ENCODE results near the gene ENTHD1.
"Not testable (repeated sequence)": the region's sequence is repeated elsewhere in the genome, so short reads cannot be mapped to it uniquely, and the experiment has no call there.

The ENTHD1 gene

GRCh38 chr22:39896313-39896996, 2.9 kb upstream of the ENTHD1 start:
- DNase-seq, result no peak

- DNase-seq, result no peak
Measured at GRCh38 chr22:39895682-39896081, 2.1 kb upstream of the ENTHD1 start.

- no peak for DNase-seq
Measured at GRCh38 chr22:39894554-39895092, 1.1 kb upstream of the ENTHD1 start.

GRCh38 chr22:39889924-39890323, 3.6 kb downstream of the ENTHD1 start:
- DNase-seq, result not testable (repeated sequence)

- DNase-seq, result no peak
Measured at GRCh38 chr22:39883057-39883456, 10.5 kb downstream of the ENTHD1 start.

- no peak for DNase-seq
Measured at GRCh38 chr22:39880722-39881121, 12.8 kb downstream of the ENTHD1 start.

- DNase-seq, result no peak
Measured at GRCh38 chr22:39877079-39877845, 16.3 kb downstream of the ENTHD1 start.

GRCh38 chr22:39875176-39875885, 18.2 kb downstream of the ENTHD1 start:
- DNase-seq, result not testable (repeated sequence)

- no peak for DNase-seq
Measured at GRCh38 chr22:39873965-39874364, 19.6 kb downstream of the ENTHD1 start.

GRCh38 chr22:39872548-39872947, 21.0 kb downstream of the ENTHD1 start:
- no peak for DNase-seq

- DNase-seq, result no peak
Measured at GRCh38 chr22:39871008-39871798, 22.4 kb downstream of the ENTHD1 start.

GRCh38 chr22:39869797-39870196, 23.8 kb downstream of the ENTHD1 start:
- DNase-seq, result not testable (repeated sequence)

GRCh38 chr22:39868741-39869140, 24.8 kb downstream of the ENTHD1 start:
- no peak for DNase-seq

- DNase-seq, result no peak
Measured at GRCh38 chr22:39859903-39860588, 33.5 kb downstream of the ENTHD1 start.

GRCh38 chr22:39856588-39856987, 37.0 kb downstream of the ENTHD1 start:
- no peak for DNase-seq

GRCh38 chr22:39852799-39853198, 40.8 kb downstream of the ENTHD1 start:
- no peak for DNase-seq

- DNase-seq, result no peak
Measured at GRCh38 chr22:39851606-39852315, 41.8 kb downstream of the ENTHD1 start.

- DNase-seq, result no peak
Measured at GRCh38 chr22:39847477-39847876, 46.1 kb downstream of the ENTHD1 start.

- DNase-seq, result not testable (repeated sequence)
Measured at GRCh38 chr22:39846539-39846938, 47.0 kb downstream of the ENTHD1 start.

GRCh38 chr22:39845529-39845928, 48.0 kb downstream of the ENTHD1 start:
- no peak for DNase-seq

GRCh38 chr22:39839917-39840510, 53.5 kb downstream of the ENTHD1 start:
- no peak for DNase-seq

Measured in NCI-H1092 (cell line).